ENCODE data around the gene CAST. TPM values are rescaled to one million over a fixed set of nuclear protein-coding genes. Genes with fewer than 3 reads are reported as not detected.

Gene CAST
- total RNA-seq, 1 experiment from 2014 or later = 52.3 TPM

DNA sequence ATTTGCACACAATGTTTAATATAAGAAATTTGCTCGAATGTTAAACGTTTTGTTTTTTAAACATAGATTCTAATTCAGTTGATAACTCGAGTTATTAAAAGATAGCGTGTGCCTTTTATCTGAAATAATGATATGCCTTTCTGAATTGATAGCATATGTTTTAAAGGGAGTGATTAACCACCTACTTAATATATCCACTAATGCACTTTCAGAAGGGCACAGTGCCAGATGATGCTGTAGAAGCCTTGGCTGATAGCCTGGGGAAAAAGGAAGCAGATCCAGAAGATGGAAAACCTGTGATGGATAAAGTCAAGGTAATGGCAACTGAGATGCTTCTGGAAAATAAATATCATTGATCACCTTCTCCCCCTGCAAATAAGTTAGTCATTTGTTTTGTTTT, 91.7 kb downstream of the CAST start:
- Mint-ChIP-seq H3K4me1 (no peaks in the 10 kb centered on the region), H3K36me3 (ENCODE audit: insufficient read depth in 1 of 3, low read depth in 3 of 3) (peaks cover 0 to 19% (median 0%) of the 10 kb centered on the region in 3 experiments; a peak in 2 of 7 replicates), H3K9me3 (no peaks in the 10 kb centered on the region), H3K27me3 (ENCODE audit: low read depth) (no peaks in the 10 kb centered on the region), H3K27ac (no peak overlapping the region), H3K4me3 (no peak overlapping the region)
- H3K56ac ChIP-seq (ENCODE audit: insufficient read length, low read depth, low read length) = no peak overlapping the region
- no peak overlapping the region for H2BK120ac ChIP-seq (ENCODE audit: low read depth, low read length, poor library complexity, severe bottlenecking)
- no peaks in the 10 kb centered on the region; the same call in 1 of the 2 replicates for H3K27me3 ChIP-seq (ENCODE audit: insufficient read depth, low read length)
- no peak overlapping the region for H2BK20ac ChIP-seq (ENCODE audit: low read depth, low read length, poor library complexity, severe bottlenecking)
- H3K14ac ChIP-seq (ENCODE audit: insufficient read depth, low read length) = no peak overlapping the region
- H3K9ac ChIP-seq (ENCODE audit: extremely low read depth, insufficient read length, low read length) = no peak overlapping the region
- no CpG with 5 or more reads among the region's 4 CpGs for WGBS (ENCODE audit: extremely low coverage, insufficient read length, low lambda C conversion rate)
- no peak overlapping the region for H4K5ac ChIP-seq (ENCODE audit: insufficient read length, low read depth, low read length)
- no peaks in the 10 kb centered on the region for H3K9me3 ChIP-seq (ENCODE audit: control insufficient read depth, low read depth, low read length)
- H3K18ac ChIP-seq (ENCODE audit: insufficient read length, low read depth, low read length) = no peak overlapping the region
- no peak overlapping the region for H2BK12ac ChIP-seq (ENCODE audit: insufficient read length, low read depth, low read length)
- peaks cover 2% of the 10 kb centered on the region; the same call in 1 of the 2 replicates for H3K79me2 ChIP-seq (ENCODE audit: insufficient read depth, low read length)
- H3K23ac ChIP-seq (ENCODE audit: insufficient read length, low read depth, low read length) = no peak overlapping the region
- no peaks in the 10 kb centered on the region for H3K79me1 ChIP-seq (ENCODE audit: insufficient read depth, low read depth, low read length, poor library complexity, severe bottlenecking)
- H4K91ac ChIP-seq (ENCODE audit: insufficient read length, low read depth, low read length) = no peak overlapping the region
- no peaks in the 10 kb centered on the region for H3K4me1 ChIP-seq (ENCODE audit: insufficient read depth, low read length)
- no peaks in the 10 kb centered on the region for H4K20me1 ChIP-seq (ENCODE audit: control insufficient read depth, insufficient read depth, insufficient read length)
- H3K4me2 ChIP-seq (ENCODE audit: insufficient read depth, insufficient read length, low read length) = no peak overlapping the region
- no peak overlapping the region for H2AK5ac ChIP-seq (ENCODE audit: insufficient read length, low read length)
- H2BK15ac ChIP-seq (ENCODE audit: low read depth, low read length) = no peak overlapping the region
- H4K8ac ChIP-seq (replicated peaks; ENCODE audit: insufficient read length, low read depth, low read length) = no peak overlapping the region
- H3K23me2 ChIP-seq (ENCODE audit: insufficient read length, low read depth, low read length, poor library complexity, severe bottlenecking) = no peaks in the 10 kb centered on the region
- DNase-seq = no peak
- TF ChIP-seq, protein P1, sequence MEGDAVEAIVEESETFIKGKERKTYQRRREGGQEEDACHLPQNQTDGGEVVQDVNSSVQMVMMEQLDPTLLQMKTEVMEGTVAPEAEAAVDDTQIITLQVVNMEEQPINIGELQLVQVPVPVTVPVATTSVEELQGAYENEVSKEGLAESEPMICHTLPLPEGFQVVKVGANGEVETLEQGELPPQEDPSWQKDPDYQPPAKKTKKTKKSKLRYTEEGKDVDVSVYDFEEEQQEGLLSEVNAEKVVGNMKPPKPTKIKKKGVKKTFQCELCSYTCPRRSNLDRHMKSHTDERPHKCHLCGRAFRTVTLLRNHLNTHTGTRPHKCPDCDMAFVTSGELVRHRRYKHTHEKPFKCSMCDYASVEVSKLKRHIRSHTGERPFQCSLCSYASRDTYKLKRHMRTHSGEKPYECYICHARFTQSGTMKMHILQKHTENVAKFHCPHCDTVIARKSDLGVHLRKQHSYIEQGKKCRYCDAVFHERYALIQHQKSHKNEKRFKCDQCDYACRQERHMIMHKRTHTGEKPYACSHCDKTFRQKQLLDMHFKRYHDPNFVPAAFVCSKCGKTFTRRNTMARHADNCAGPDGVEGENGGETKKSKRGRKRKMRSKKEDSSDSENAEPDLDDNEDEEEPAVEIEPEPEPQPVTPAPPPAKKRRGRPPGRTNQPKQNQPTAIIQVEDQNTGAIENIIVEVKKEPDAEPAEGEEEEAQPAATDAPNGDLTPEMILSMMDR (conservative IDR thresholded peaks at IDR 0.05) = no peak
- no peak overlapping the region for H3K4ac ChIP-seq (ENCODE audit: low read depth, low read length)
- H2AFZ ChIP-seq (ENCODE audit: low read length) = no peak overlapping the region
- H2BK5ac ChIP-seq (ENCODE audit: insufficient read length, low read length) = no peak overlapping the region
- no peak overlapping the region for H3T11ph ChIP-seq (ENCODE audit: low read length)
- H3K27ac ChIP-seq (ENCODE audit: insufficient read length, low read depth, low read length) = no peak overlapping the region

Measured in H9 (cell line).